ENCODE results near the gene UGT1A6.

The UGT1A6 gene

GRCh38 chr2:233768076-233768475 is 75.4 kb downstream of the UGT1A6 start:
- DNase-seq (ENCODE audit: low spot score), result no peak

GRCh38 chr2:233769260-233769659 is 76.6 kb downstream of the UGT1A6 start:
- no peak for DNase-seq (ENCODE audit: low spot score)

GRCh38 chr2:233772153-233772552 is 79.5 kb downstream of the UGT1A6 start:
- no peak for DNase-seq (ENCODE audit: low spot score)

GRCh38 chr2:233772583-233772982 is 79.9 kb downstream of the UGT1A6 start:
- no peak for DNase-seq (ENCODE audit: low spot score)

DNA sequence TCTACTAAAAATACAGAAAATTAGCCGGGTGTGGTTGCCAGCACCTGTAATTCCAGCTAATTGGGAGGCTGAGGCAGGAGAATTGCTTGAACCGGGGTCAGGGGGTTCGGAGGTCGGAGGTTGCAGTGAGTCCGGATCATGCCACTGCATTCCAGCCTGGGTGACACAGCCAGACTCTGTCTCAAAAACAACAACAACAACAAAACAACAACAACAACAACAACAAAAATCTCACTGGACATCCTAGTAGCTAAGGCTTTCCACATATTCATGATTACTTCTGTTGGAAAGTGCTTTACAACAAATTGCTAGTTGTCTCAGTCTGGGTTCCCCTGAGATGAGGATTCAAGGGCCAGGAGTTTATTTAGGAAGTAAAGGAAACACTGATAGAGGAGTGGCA is 81.2 kb downstream of the UGT1A6 start:
- no peak for DNase-seq (ENCODE audit: low spot score)

DNA sequence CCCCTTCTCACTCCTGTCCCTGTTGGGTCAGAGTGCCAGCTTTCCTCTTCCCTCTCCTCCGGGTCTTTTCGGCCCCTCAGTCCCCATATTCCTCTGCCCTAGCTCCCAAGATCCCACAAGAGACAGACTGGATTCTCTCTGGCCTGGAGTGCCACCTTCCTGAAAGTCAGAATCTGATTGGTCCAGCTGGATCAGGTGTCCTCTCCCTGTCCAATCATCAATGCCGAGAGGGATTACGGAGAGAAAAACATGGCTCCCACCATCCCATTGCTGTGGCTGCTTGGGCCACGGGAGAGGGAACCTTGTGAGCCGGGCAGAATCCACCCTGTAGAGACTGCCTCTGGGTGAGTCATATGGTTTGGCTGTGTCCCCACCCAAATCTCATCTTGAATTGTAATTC is 82.7 kb downstream of the UGT1A6 start:
- DNase-seq (ENCODE audit: low spot score), result no peak

GRCh38 chr2:233778030-233778429 is 85.3 kb downstream of the UGT1A6 start, which contains the start of gene MROH2A:
Gene MROH2A, plus strand, starts transcription at chr2:233778330. Its CDS starts 1,029 bp downstream, at chr2:233779359.
- no peak for DNase-seq (ENCODE audit: low spot score)

DNA sequence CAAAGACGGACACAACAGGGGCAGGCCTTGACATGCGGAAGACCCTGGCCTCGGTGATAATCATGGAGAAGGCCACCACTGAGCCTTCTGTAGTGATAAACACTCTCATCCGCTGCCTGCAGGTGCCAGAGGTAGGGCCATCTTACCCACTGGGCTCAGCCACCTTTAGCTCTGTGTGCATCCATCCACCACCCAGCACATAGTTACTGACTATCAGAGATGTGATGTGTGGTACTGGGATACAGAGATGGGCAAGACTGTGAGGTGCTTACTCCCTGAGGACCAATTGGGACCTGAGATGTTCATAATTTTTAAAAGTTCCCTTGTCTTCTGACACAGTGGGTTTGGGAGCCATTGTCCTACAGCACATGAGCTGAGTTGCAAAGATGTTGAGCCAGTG is 87.0 kb downstream of the UGT1A6 start:
- no peak for DNase-seq (ENCODE audit: low spot score)

DNA sequence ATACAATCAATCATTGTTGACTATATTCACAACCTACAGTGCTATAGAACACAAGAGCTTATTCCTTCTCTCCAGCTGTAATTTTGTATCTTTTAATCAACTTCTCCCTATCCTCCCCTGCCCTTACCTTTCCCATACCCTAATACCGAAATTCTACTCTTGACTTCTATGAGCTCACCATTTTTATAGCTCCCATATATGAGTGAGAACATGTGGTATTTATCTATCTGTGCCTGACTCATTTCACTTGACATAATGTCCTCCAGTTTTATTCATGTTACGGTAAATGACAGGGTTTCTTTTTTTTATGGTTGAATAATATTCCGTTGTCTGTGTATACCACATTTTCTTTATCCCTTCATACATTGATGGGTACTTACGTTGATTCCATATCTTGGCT is 88.1 kb downstream of the UGT1A6 start:
- no peak for DNase-seq (ENCODE audit: low spot score)

- DNase-seq (ENCODE audit: low spot score), result no peak
Observed at GRCh38 chr2:233789554-233789953, 96.9 kb downstream of the UGT1A6 start.

DNA sequence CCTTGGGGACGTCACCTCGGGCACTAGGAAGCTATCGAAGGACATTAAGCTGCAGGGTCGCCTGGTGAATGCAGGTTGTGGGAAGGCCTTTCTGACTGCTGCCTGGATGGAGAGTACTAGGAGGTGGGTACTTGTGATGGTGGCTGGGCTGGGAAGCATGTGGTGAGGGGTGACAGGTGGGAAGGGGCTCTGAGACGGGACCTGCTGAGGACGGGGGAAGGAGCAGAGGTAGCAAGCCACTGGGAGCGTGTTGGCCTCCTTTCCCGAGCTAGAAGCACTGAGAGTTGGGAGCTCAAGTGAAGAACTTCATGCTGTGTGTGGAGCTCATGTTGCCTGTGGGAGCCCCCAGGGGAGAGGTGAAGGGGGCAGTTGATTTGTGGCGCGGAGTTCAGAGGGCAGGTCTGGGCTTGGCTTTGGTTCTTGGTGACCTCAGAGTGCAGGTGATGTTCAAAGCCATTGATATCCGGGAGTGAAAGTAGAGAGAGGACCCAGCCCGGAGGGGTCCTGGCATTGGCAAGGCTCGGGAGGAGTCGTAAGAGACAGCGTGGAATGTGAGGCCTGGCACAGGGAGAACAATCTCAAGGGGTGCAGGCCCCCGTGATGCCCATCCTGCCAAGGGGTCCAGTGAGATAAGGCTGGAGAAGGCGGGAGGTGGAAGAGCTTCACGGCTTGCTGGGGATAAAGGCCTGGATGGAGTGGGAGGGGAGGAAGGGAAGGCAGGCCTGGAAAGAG is 98.6 kb downstream of the UGT1A6 start:
- DNase-seq (ENCODE audit: low spot score), result no peak

DNA sequence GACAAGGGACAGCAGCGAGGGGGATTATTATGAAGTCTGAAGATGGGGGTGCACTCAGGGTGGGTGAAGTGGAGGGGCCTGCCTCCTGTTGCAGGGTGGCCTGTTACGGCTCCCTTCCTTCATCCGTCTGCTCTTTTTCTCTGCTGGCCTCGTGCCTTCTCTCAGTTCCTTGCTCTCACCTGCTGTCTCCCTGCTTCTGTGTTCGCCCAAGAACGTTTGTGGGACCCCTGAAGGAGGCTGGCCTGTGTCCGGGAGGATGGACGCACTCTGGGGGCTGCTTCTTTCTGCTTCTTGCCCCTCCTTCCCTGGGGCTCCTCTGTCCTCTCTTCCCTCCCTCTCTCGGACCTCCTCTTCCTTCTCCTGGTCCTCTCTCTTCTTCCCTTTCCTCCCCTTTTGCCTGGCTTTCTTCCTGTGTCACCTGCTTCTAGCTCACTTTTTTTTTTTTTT is 99.2 kb downstream of the UGT1A6 start:
- DNase-seq (ENCODE audit: low spot score), result no peak

DNA sequence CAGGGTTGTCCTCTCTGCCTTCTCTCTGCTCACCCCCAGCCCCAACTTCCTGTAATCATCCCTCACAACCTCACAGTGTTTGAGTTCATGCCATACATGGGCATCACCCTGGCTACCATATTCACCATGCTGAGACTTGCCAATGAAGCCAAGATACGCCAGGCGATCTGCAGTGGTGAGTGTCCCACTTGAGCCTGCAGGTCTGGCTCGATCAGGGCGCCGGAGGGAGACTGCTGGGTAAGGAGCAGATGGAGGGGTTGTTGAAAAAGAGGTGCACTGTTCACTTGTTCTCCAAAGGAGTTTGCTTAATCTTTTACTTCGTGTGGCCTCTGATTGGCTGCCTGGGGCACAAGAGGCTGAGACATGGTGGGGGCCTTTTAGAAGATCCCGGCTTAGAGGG is 100.0 kb downstream of the UGT1A6 start:
- no peak for DNase-seq (ENCODE audit: low spot score)

DNA sequence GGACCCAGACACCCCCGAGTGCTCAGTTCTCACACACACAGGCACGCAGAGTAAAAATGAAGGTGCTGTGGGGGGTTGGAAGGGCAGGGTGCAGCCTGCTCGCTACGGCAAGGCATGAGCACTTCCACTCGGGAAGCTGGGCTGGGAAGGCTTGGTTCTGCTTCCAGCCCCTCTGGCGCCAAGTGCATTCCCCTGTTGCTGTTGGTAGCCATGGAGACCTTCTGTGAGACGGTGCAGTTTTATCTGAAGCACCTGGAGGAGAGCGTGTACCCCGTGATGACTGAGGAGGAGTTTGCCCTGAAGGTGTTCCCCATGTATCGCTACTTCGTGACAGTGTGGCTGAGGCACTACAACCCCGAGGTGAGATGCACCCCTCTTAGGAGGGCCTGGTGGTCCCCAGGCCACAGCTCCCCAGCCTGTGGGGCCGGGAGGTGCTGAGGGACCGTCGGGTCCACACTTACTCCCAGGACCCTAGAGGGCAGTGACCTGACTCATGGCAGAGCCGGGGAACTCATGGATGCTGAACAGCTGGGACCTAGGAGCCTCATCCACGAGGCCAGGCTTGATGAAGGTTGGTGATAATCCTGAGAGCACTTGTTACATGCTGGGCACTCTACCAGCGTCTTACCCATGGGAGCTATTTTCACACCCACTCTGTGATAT is 100.9 kb downstream of the UGT1A6 start:
- DNase-seq (ENCODE audit: low spot score), result no peak

- DNase-seq (ENCODE audit: low spot score), result no peak
Observed at GRCh38 chr2:233794128-233794658, 101.5 kb downstream of the UGT1A6 start.

- DNase-seq (ENCODE audit: low spot score), result no peak
Observed at GRCh38 chr2:233795735-233796171, 103.1 kb downstream of the UGT1A6 start.

DNA sequence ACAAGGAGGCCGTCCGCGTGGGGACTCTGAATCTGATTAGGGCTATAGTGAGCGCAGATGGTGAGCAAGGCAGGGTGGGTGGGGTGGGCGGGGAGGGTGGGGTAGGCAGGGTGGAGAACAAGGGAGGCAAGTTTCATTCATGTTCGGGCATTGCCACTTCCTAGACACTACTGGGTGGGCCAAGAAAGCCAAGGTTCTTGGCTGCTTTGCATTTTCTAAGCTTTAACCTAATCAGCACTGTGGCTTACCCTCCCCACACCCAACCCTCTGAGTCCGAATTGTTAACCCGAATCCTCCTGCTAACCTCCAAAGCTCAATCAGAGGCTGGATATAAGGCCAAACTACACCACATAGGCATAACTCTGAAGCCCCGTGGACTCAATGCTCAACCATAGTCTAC is 103.6 kb downstream of the UGT1A6 start:
- DNase-seq (ENCODE audit: low spot score), result no peak

DNA sequence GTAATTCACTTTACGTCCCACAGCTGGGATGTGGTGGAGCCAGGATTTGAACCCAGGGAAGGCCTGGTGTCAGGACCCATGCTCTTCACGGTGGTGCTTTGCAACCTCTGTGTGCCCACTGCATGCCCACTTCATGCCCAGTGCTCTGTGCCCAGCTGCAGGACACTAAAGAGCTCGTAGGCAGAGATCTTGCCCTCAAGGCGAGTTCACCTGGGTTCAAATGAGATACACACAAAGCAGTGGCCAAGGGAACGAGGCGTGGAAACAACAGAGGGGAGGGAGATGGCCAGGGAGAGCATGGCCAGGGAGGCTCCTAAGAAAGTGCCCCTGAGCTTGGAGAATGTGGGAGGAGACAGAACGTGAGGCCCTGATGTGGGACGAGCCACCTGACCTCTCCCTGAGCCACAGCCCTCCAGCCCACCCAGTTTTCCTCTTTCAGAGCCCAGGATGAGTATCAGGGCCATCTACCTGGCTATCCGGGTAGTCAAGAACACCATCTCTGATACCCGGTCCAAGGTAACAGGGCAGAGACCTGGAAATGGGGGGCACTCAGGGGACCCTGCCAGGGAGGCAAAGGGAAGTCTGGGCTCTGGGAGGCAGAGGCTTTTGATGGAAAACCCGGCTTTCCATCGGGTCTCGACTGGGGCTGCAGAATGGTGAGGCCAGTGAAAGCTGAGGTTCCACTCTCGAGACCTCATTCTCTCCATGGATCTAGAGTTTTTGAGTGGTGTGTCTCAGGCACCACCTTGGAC is 105.8 kb downstream of the UGT1A6 start:
- no peak for DNase-seq (ENCODE audit: low spot score)

DNA sequence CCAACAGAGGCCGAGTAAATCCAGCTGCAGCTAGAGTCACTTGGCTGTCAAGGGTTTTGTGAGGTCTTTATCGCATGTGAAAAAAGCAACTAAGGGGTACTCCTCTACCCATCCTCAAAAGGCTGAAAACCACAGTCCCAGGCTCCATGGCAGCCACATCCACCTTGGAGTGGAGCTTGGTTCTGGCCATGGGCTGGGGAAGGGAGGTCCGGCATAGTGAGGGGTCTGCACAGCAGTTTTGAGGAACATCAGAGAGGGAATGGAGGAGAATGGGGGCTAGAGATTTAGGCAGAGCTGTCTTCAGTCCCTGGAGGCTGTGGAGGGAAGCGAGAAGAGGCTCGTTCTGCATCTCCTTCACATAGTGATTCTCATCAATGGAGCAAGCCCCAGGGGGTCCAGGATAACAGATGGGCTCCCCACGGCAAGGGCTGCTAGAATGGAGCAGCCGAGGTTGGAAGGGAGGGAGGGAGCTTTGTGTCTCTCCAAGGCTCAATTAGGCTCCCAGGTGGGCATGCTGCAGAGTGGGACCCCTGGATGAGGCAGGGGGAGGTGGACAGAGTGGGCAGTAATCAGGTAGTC is 106.5 kb downstream of the UGT1A6 start:
- DNase-seq (ENCODE audit: low spot score), result no peak

- DNase-seq (ENCODE audit: low spot score), result no peak
Observed at GRCh38 chr2:233799716-233800115, 107.0 kb downstream of the UGT1A6 start.

- no peak for DNase-seq (ENCODE audit: low spot score)
Observed at GRCh38 chr2:233800208-233800607, 107.5 kb downstream of the UGT1A6 start.
